Thyroid gland (tissue), 4 donors: ENCODE measurements around the gene PHACTR4.
"Not testable (repeated sequence)": the region's sequence is repeated elsewhere in the genome, so short reads cannot be mapped to it uniquely, and the experiment has no call there.

Experiments
- CTCF ChIP-seq, 6 experiments: fragments of 200-600 bp in 3 of 6; fragments of 450-650 bp in 3 of 6; sonication (generic) in 3 of 6; IDR thresholded peaks; one replicate each; pipeline ENCODE4 v1.5.1; 2016 to 2019; ENCODE audit warnings: antibody characterized with exemption in 6 of 6, mild to moderate bottlenecking in 2 of 6, inconsistent platforms in 1 of 6, moderate library complexity in 1 of 6
- POLR2A ChIP-seq, 2 donors: fragments of 450-650 bp; IDR thresholded peaks; one replicate each; pipeline ENCODE4 v1.6.1; 2017; ENCODE audit warnings: antibody characterized with exemption in 2 of 2, mild to moderate bottlenecking in 2 of 2, moderate library complexity in 1 of 2

- TF ChIP-seq CTCF, POLR2A (IDR thresholded peaks at IDR 0.05): not testable (repeated sequence)
Observed at GRCh38 chr1:28373450-28373849, 3.9 kb downstream of the PHACTR4 start.
